Naive thymus-derived CD4-positive, alpha-beta T cell (primary cell): Measurements from ENCODE around the gene PCMT1. TPM values are rescaled to one million over a fixed set of nuclear protein-coding genes. Genes with fewer than 3 reads are reported as not detected.

Experiments
- ATAC-seq: fragments of 150-1000 bp; cut with Tn5 transposase; 2 replicates; pipeline ENCODE4 v1.10.0; 2021; ENCODE audit warnings: mild to moderate bottlenecking, moderate library complexity
- CTCF ChIA-PET: fragments of 350-600 bp; sonication (Branson Sonifier 250); formaldehyde crosslinking; loops from one replicate; lab custom pipeline; 2021; ENCODE audit warnings: antibody characterized with exemption; lab: Charles Lee
- POLR2A ChIA-PET: fragments of 350-600 bp; sonication (Branson Sonifier 250); formaldehyde crosslinking; loops from one replicate; lab custom pipeline; 2021; ENCODE audit warnings: antibody characterized with exemption, inconsistent platforms; lab: Charles Lee
- DNase-seq, 9 donors: peaks; one replicate each; pipeline versions ENCODE4 v3.0.0 to v3.0.0-alpha.2; 2020 to 2022; ENCODE audit warnings: mixed read lengths in 1 of 9
- H3K27ac ChIP-seq: one replicate; pipeline ENCODE4 v1.7.0; 2013; ENCODE audit warnings: mild to moderate bottlenecking, low read depth, low read length, moderate library complexity
- H3K27me3 ChIP-seq, 2 donors: one replicate each; pipeline ENCODE4 v1.7.0; 2013; ENCODE audit warnings: low read length in 2 of 2, mild to moderate bottlenecking in 2 of 2, moderate library complexity in 2 of 2; ENCODE audit not compliant: control insufficient read depth in 2 of 2, insufficient read depth in 2 of 2
- H3K36me3 ChIP-seq, 3 experiments: 1 replicate in 2 of 3; 2 replicates in 1 of 3; pipeline ENCODE4 v1.7.0; 2013; ENCODE audit warnings: low read length in 3 of 3, mild to moderate bottlenecking in 3 of 3, moderate library complexity in 1 of 3; ENCODE audit not compliant: insufficient read depth in 3 of 3, control insufficient read depth in 2 of 3
- H3K4me1 ChIP-seq, 2 donors: one replicate each; pipeline ENCODE4 v1.7.0; 2013; ENCODE audit warnings: low read length in 2 of 2, mild to moderate bottlenecking in 2 of 2, moderate library complexity in 1 of 2; ENCODE audit not compliant: control insufficient read depth in 2 of 2, insufficient read depth in 2 of 2
- H3K4me3 ChIP-seq: 2 replicates; pipeline ENCODE4 v1.7.0; 2013; ENCODE audit warnings: mild to moderate bottlenecking, low read length
- H3K9me3 ChIP-seq, 3 experiments: 1 replicate in 2 of 3; 2 replicates in 1 of 3; pipeline ENCODE4 v1.7.0; 2013; ENCODE audit warnings: low read length in 3 of 3; ENCODE audit not compliant: control insufficient read depth in 2 of 3
- H3K27ac Mint-ChIP-seq, 9 donors: one replicate each; pipeline ENCODE4 v1.8.0; 2020 to 2022; ENCODE audit warnings: mixed read lengths in 9 of 9, mild to moderate bottlenecking in 8 of 9, moderate library complexity in 5 of 9, inconsistent platforms in 2 of 9
- H3K27me3 Mint-ChIP-seq, 5 donors: one replicate each; pipeline ENCODE4 v1.8.0; 2021 to 2022; ENCODE audit warnings: mixed read lengths in 5 of 5, mild to moderate bottlenecking in 1 of 5
- H3K36me3 Mint-ChIP-seq, 5 donors: one replicate each; pipeline ENCODE4 v1.8.0; 2020 to 2022; ENCODE audit warnings: mixed read lengths in 5 of 5, mild to moderate bottlenecking in 3 of 5, inconsistent platforms in 1 of 5
- H3K4me1 Mint-ChIP-seq, 7 donors: one replicate each; pipeline ENCODE4 v1.8.0; 2020 to 2022; ENCODE audit warnings: mixed read lengths in 7 of 7, mild to moderate bottlenecking in 3 of 7, inconsistent platforms in 1 of 7
- H3K4me3 Mint-ChIP-seq, 10 donors: one replicate each; pipeline ENCODE4 v1.8.0; 2020 to 2022; ENCODE audit warnings: mild to moderate bottlenecking in 10 of 10, mixed read lengths in 10 of 10, moderate library complexity in 6 of 10, inconsistent platforms in 2 of 10
- H3K9me3 Mint-ChIP-seq, 11 donors: one replicate each; pipeline ENCODE4 v1.8.0; 2020 to 2022; ENCODE audit warnings: mixed read lengths in 11 of 11, mild to moderate bottlenecking in 4 of 11, inconsistent platforms in 1 of 11, moderate library complexity in 1 of 11
- intact Hi-C, 2 donors: fragments of 100-400 bp; cut with micrococcal nuclease; formaldehyde crosslinking; loops; one replicate each; pipeline ENCODE4 v1.15.1; 2023
- polyA plus RNA-seq, 2 donors: library from polyadenylated mRNA; unstranded; fragments of 300-500 nt; fragmentation: Illumina TruSeq; gene quantifications; one replicate each; pipeline ENCODE4 v1.2.3, GENCODE V29; 2021
- total RNA-seq, 6 experiments: library from RNA in 5 of 6; stranded (reverse) in 5 of 6; gene quantifications; 1 replicate in 5 of 6; 2 replicates in 1 of 6; pipeline ENCODE4 v1.2.3 and lab custom pipeline; 2021 to 2026

Gene PCMT1
- total and polyA plus RNA-seq, 7 experiments from 2014 or later, result 26.6 to 135 (median 51.9) TPM

GRCh38 chr6:149717255-149717587 lies 32.3 kb upstream of the PCMT1 start:
- CTCF ChIA-PET, result interaction anchor here (2.1 kb wide), 1 partner anchor 171 kb away, joined by 12 read pairs; the partner anchor contains the start of gene PPIL4
- Histone ChIP-seq H3K27me3 (no peaks in the 10 kb centered on the region), H3K9me3 (no peaks in the 10 kb centered on the region), H3K36me3 (peaks cover 0 to 10% (median 0%) of the 10 kb centered on the region in 3 experiments), H3K27ac (peak overlapping the region; percentile 97), H3K4me1 (peaks cover 11 to 19% of the 10 kb centered on the region in 2 donors), H3K4me3 (peak overlapping the region; percentile 72)
- Mint-ChIP-seq H3K4me1 (peaks cover 18 to 52% (median 46%) of the 10 kb centered on the region in 7 donors), H3K27me3 (no peaks in the 10 kb centered on the region), H3K4me3 (peak overlapping the region; percentile 89 to 99 (median 94)), H3K27ac (peak overlapping the region; percentile 88 to 99 (median 95)), H3K9me3 (peaks cover 0 to 3% (median 0%) of the 10 kb centered on the region in 11 donors), H3K36me3 (peaks cover 0 to 13% (median 0%) of the 10 kb centered on the region in 5 donors)
- no peak for ATAC-seq
- intact Hi-C loops, result loop anchor here in 1 of 2 donors (1.0 to 10.0 kb wide), 3 partner anchors 171 to 692 kb away; partner anchors contain the start of gene PPIL4
- POLR2A ChIA-PET, result interaction anchor here (0.6 to 4.6 kb wide), 14 partner anchors 13 to 172 kb away, joined by 3 to 67 read pairs (median 3); partner anchors contain the start of genes GINM1, LRP11, NUP43 and PCMT1
- DNase-seq, result peak in 1 of 9 donors; percentile 4

GRCh38 chr6:149717588-149718458 lies 31.7 kb upstream of the PCMT1 start, which contains the start of gene LATS1:
Gene LATS1, minus strand, starts transcription at chr6:149718101. Its CDS starts 15,975 bp downstream, at chr6:149702126.
- peak within 1 kb of the TSS; percentile 72 for H3K4me3 ChIP-seq
- peak within 1 kb of the TSS; percentile 97 for H3K27ac ChIP-seq
- H3K9me3 ChIP-seq, result no peaks in the 10 kb centered on the region
- peaks cover 0 to 3% (median 0%) of the 10 kb centered on the region in 11 donors for H3K9me3 Mint-ChIP-seq
- H3K27me3 Mint-ChIP-seq, result no peaks in the 10 kb centered on the region
- ChIA-PET POLR2A (interaction anchor here (0.6 to 4.6 kb wide), 18 partner anchors 10 to 173 kb away, joined by 3 to 67 read pairs (median 3); partner anchors contain the start of genes GINM1, LRP11, NUP43 and PCMT1), CTCF (interaction anchor here (0.8 to 2.1 kb wide), 2 partner anchors 28 to 172 kb away, joined by 4 to 12 read pairs; partner anchors contain the start of gene PPIL4)
- no peaks in the 10 kb centered on the region for H3K27me3 ChIP-seq
- H3K4me1 ChIP-seq, result peaks cover 11 to 19% of the 10 kb centered on the region in 2 donors
- peak; percentile 76 to 96 (median 91) for DNase-seq
- peaks cover 0 to 13% (median 0%) of the 10 kb centered on the region in 5 donors for H3K36me3 Mint-ChIP-seq
- ATAC-seq, result peak; percentile 96
- peak within 1 kb of the TSS; percentile 95 to 99 (median 97) for H3K27ac Mint-ChIP-seq
- peaks cover 0 to 10% (median 0%) of the 10 kb centered on the region in 3 experiments for H3K36me3 ChIP-seq
- H3K4me1 Mint-ChIP-seq, result peaks cover 18 to 51% (median 44%) of the 10 kb centered on the region in 7 donors
- intact Hi-C loops, result loop anchor here (1.0 to 10.0 kb wide), 9 partner anchors 28 to 693 kb away; partner anchors contain the start of genes KATNA1 (in 2 of the 2), LRP11 (in 2 of the 2), NUP43 (in 2 of the 2) and PPIL4 (in 2 of the 2)
- peak within 1 kb of the TSS; percentile 89 to 99 (median 94) for H3K4me3 Mint-ChIP-seq

- POLR2A ChIA-PET, result interaction anchor here (1.8 to 4.6 kb wide), 3 partner anchors 28 to 174 kb away, joined by 4 to 67 read pairs (median 18); partner anchors contain the start of genes NUP43, PCMT1 and PPIL4
- ATAC-seq (no peak), DNase-seq (no peak)
- H3K4me3 ChIP-seq, result no peak overlapping the region
- H3K27me3 ChIP-seq, result no peaks in the 10 kb centered on the region
- peaks cover 11 to 14% of the 10 kb centered on the region in 2 donors for H3K4me1 ChIP-seq
- intact Hi-C loops, result loop anchor here in 1 of 2 donors (10.0 kb wide), 2 partner anchors 285 to 695 kb away; no protein-coding TSS in a partner anchor
- Mint-ChIP-seq H3K36me3 (peaks cover 0 to 13% (median 3%) of the 10 kb centered on the region in 5 donors), H3K4me1 (peaks cover 23 to 43% (median 35%) of the 10 kb centered on the region in 7 donors), H3K27ac (peak overlapping the region in 7 of 9 donors; percentile 6 to 76 (median 36)), H3K4me3 (peak overlapping the region in 9 of 10 donors; percentile 4 to 68 (median 26)), H3K27me3 (no peaks in the 10 kb centered on the region), H3K9me3 (peaks cover 0 to 3% (median 0%) of the 10 kb centered on the region in 11 donors)
- CTCF ChIA-PET, result interaction anchor here (0.6 kb wide), 1 partner anchor 211 kb away, joined by 3 read pairs; no protein-coding TSS in a partner anchor
- no peaks in the 10 kb centered on the region for H3K9me3 ChIP-seq
- H3K27ac ChIP-seq, result no peak overlapping the region
- peaks cover 0 to 10% (median 0%) of the 10 kb centered on the region in 3 experiments for H3K36me3 ChIP-seq
These were observed 30.0 kb upstream of the PCMT1 start for GRCh38 chr6:149719531-149719930.

GRCh38 chr6:149723262-149723661 lies 26.3 kb upstream of the PCMT1 start:
- H3K4me3 ChIP-seq, result no peak overlapping the region

GRCh38 chr6:149723771-149724417 lies 25.6 kb upstream of the PCMT1 start:
- Mint-ChIP-seq H3K4me1 (peaks cover 16 to 30% (median 24%) of the 10 kb centered on the region in 7 donors), H3K4me3 (no peak overlapping the region), H3K27ac (peak overlapping the region in 4 of 9 donors; percentile 10 to 78 (median 34)), H3K9me3 (no peaks in the 10 kb centered on the region), H3K27me3 (no peaks in the 10 kb centered on the region), H3K36me3 (peaks cover 0 to 17% (median 8%) of the 10 kb centered on the region in 5 donors)
- CTCF ChIA-PET, result interaction anchor here (0.5 to 0.9 kb wide), 5 partner anchors 13 to 671 kb away, joined by 3 to 5 read pairs (median 3); no protein-coding TSS in a partner anchor
- ATAC-seq, result peak; percentile 93
- POLR2A ChIA-PET, result no interaction called here
- intact Hi-C loops, result loop anchor here (1.0 to 2.0 kb wide), 7 partner anchors 22 to 293 kb away; partner anchors contain the start of genes NUP43 (in 1 of the 2) and PPIL4 (in 1 of the 2)
- H3K36me3 ChIP-seq, result peaks cover 0 to 20% (median 0%) of the 10 kb centered on the region in 3 experiments
- DNase-seq, result peak in 7 of 9 donors; percentile 29 to 50 (median 43)
- H3K27me3 ChIP-seq, result no peaks in the 10 kb centered on the region
- no peaks in the 10 kb centered on the region for H3K9me3 ChIP-seq
- peaks cover 3 to 13% of the 10 kb centered on the region in 2 donors for H3K4me1 ChIP-seq
- H3K27ac ChIP-seq, result no peak overlapping the region
- H3K4me3 ChIP-seq, result no peak overlapping the region

More at GRCh38 chr6:149723262-149723661, 26.3 kb upstream of the PCMT1 start:
- H3K27ac Mint-ChIP-seq, result no peak overlapping the region
- peaks cover 0 to under 1% (median 0%) of the 10 kb centered on the region in 11 donors for H3K9me3 Mint-ChIP-seq
- H3K27me3 Mint-ChIP-seq, result no peaks in the 10 kb centered on the region
- CTCF ChIA-PET, result interaction anchor here (0.6 to 0.9 kb wide), 3 partner anchors 22 to 671 kb away, joined by 3 read pairs; no protein-coding TSS in a partner anchor
- Histone ChIP-seq H3K9me3 (no peaks in the 10 kb centered on the region), H3K4me1 (peaks cover 0 to 7% of the 10 kb centered on the region in 2 donors), H3K36me3 (peaks cover 0 to 15% (median 0%) of the 10 kb centered on the region in 3 experiments), H3K27me3 (no peaks in the 10 kb centered on the region), H3K27ac (no peak overlapping the region)
- DNase-seq (no peak), ATAC-seq (no peak)
- POLR2A ChIA-PET, result interaction anchor here (0.6 kb wide), 1 partner anchor 140 kb away, joined by 3 read pairs; no protein-coding TSS in a partner anchor
- H3K4me1 Mint-ChIP-seq, result peaks cover 10 to 29% (median 18%) of the 10 kb centered on the region in 7 donors
- H3K4me3 Mint-ChIP-seq, result no peak overlapping the region
- H3K36me3 Mint-ChIP-seq, result peaks cover 0 to 13% (median 8%) of the 10 kb centered on the region in 5 donors
- intact Hi-C loops, result loop anchor here in 1 of 2 donors (1.0 to 2.0 kb wide), 2 partner anchors 23 to 294 kb away; partner anchors contain the start of gene NUP43
